Measurements from ENCODE around the gene KCTD20. TPM values are rescaled to one million over a fixed set of nuclear protein-coding genes. Genes with fewer than 3 reads are reported as not detected.

KCTD20 gene
- total and polyA plus RNA-seq, 10 of the 15 experiments (the other 5 are each of a cell fraction or from before 2014, with no cell fraction given), result 18.1 to 77.0 (median 50.5) TPM

DNA sequence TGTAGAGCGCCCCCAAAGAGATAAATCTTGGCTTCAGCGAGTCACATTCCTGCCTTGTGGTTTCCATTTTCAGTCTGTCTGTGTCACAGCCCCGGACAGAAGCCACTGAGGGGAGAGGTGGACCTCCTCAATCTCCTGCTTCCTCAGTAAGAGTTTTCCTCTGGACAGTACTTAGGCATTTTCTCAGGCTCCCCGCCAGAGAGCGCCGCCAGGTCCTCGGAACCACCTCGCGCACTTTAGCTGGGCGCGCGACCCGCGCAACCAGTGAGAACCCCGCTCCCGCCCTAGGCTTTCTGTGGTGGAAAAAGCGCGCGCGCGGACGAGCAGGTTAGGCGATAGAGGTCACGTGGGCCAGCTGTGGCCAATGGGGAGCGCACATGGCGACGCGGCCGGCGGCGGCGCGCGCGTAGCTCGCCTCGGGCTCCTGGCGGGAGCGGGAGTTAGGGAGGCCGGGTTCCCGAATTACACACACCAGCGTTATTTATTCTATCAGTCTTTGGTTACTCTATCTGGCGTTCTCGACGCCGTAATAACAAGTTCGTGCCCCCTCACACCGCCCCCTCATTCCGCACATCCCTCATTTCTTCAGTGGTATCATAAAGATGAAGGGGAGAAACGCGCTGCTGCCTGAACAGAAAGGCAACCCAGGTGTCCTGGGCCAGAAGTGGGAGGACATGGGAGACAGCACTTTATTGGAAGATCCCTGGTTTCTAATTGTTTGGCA, 19.5 kb upstream of the KCTD20 start (continued):
- TF ChIP-seq SUPT20H (IDR thresholded peaks at IDR 0.05; ENCODE audit: borderline replicate concordance, control insufficient read depth, low read depth, low read length) (no peak), NR2C1 (IDR thresholded peaks at IDR 0.05) (no peak), ZNF274 (IDR thresholded peaks at IDR 0.05; ENCODE audit: insufficient read depth, insufficient read length) (no peak), CHD4 (IDR thresholded peaks at IDR 0.05) (no peak), KDM1A (IDR thresholded peaks at IDR 0.05; ENCODE audit: borderline replicate concordance) (no peak), RFX5 (IDR thresholded peaks at IDR 0.05; ENCODE audit: low read depth, low read length) (0 out of 2 replicates have a peak, but pooled peaks have one; percentile 9), ZSCAN29 (IDR thresholded peaks at IDR 0.05) (no peak), HDAC2 (IDR thresholded peaks at IDR 0.05) (no peak), MEF2A (IDR thresholded peaks at IDR 0.05; ENCODE audit: insufficient read depth, low read depth, low read length) (no peak), ZZZ3 (IDR thresholded peaks at IDR 0.05; ENCODE audit: control insufficient read depth, insufficient read length, low read depth) (no peak), KAT2A (conservative IDR thresholded peaks at IDR 0.05; ENCODE audit: control insufficient read depth, low read depth, low read length) (no peak), RELA (IDR thresholded peaks at IDR 0.05; ENCODE audit: borderline replicate concordance, partially characterized antibody) (no peak), ZNF384 (IDR thresholded peaks at IDR 0.05; ENCODE audit: borderline replicate concordance, low read depth, low read length) (no peak), JUND (IDR thresholded peaks at IDR 0.05; ENCODE audit: low read depth, low read length) (no peak), HDAC6 (IDR thresholded peaks at IDR 0.05; ENCODE audit: unreplicated experiment) (no peak), RUNX3 (IDR thresholded peaks at IDR 0.05; ENCODE audit: low read length) (peak; percentile 72)
- TF ChIP-seq, protein P1, sequence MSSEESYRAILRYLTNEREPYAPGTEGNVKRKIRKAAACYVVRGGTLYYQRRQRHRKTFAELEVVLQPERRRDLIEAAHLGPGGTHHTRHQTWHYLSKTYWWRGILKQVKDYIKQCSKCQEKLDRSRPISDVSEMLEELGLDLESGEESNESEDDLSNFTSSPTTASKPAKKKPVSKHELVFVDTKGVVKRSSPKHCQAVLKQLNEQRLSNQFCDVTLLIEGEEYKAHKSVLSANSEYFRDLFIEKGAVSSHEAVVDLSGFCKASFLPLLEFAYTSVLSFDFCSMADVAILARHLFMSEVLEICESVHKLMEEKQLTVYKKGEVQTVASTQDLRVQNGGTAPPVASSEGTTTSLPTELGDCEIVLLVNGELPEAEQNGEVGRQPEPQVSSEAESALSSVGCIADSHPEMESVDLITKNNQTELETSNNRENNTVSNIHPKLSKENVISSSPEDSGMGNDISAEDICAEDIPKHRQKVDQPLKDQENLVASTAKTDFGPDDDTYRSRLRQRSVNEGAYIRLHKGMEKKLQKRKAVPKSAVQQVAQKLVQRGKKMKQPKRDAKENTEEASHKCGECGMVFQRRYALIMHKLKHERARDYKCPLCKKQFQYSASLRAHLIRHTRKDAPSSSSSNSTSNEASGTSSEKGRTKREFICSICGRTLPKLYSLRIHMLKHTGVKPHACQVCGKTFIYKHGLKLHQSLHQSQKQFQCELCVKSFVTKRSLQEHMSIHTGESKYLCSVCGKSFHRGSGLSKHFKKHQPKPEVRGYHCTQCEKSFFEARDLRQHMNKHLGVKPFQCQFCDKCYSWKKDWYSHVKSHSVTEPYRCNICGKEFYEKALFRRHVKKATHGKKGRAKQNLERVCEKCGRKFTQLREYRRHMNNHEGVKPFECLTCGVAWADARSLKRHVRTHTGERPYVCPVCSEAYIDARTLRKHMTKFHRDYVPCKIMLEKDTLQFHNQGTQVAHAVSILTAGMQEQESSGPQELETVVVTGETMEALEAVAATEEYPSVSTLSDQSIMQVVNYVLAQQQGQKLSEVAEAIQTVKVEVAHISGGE (CRISPR knock-in tag; IDR thresholded peaks at IDR 0.05), result no peak
- TF ChIP-seq, protein P2, sequence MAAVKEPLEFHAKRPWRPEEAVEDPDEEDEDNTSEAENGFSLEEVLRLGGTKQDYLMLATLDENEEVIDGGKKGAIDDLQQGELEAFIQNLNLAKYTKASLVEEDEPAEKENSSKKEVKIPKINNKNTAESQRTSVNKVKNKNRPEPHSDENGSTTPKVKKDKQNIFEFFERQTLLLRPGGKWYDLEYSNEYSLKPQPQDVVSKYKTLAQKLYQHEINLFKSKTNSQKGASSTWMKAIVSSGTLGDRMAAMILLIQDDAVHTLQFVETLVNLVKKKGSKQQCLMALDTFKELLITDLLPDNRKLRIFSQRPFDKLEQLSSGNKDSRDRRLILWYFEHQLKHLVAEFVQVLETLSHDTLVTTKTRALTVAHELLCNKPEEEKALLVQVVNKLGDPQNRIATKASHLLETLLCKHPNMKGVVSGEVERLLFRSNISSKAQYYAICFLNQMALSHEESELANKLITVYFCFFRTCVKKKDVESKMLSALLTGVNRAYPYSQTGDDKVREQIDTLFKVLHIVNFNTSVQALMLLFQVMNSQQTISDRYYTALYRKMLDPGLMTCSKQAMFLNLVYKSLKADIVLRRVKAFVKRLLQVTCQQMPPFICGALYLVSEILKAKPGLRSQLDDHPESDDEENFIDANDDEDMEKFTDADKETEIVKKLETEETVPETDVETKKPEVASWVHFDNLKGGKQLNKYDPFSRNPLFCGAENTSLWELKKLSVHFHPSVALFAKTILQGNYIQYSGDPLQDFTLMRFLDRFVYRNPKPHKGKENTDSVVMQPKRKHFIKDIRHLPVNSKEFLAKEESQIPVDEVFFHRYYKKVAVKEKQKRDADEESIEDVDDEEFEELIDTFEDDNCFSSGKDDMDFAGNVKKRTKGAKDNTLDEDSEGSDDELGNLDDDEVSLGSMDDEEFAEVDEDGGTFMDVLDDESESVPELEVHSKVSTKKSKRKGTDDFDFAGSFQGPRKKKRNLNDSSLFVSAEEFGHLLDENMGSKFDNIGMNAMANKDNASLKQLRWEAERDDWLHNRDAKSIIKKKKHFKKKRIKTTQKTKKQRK (IDR thresholded peaks at IDR 0.05; ENCODE audit: low read depth, low read length), result no peak
- TF ChIP-seq, protein P3, sequence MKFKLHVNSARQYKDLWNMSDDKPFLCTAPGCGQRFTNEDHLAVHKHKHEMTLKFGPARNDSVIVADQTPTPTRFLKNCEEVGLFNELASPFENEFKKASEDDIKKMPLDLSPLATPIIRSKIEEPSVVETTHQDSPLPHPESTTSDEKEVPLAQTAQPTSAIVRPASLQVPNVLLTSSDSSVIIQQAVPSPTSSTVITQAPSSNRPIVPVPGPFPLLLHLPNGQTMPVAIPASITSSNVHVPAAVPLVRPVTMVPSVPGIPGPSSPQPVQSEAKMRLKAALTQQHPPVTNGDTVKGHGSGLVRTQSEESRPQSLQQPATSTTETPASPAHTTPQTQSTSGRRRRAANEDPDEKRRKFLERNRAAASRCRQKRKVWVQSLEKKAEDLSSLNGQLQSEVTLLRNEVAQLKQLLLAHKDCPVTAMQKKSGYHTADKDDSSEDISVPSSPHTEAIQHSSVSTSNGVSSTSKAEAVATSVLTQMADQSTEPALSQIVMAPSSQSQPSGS (IDR thresholded peaks at IDR 0.05; ENCODE audit: low read length), result no peak
- TF ChIP-seq, protein P4, sequence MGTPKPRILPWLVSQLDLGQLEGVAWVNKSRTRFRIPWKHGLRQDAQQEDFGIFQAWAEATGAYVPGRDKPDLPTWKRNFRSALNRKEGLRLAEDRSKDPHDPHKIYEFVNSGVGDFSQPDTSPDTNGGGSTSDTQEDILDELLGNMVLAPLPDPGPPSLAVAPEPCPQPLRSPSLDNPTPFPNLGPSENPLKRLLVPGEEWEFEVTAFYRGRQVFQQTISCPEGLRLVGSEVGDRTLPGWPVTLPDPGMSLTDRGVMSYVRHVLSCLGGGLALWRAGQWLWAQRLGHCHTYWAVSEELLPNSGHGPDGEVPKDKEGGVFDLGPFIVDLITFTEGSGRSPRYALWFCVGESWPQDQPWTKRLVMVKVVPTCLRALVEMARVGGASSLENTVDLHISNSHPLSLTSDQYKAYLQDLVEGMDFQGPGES (IDR thresholded peaks at IDR 0.05), result no peak
